H1 (cell line): ENCODE data around the gene COX7B2. TPM values are rescaled to one million over a fixed set of nuclear protein-coding genes. Genes with fewer than 3 reads are reported as not detected.

Experiments
- ASH2L ChIP-seq: fragments of 200-600, 300-600 bp; sonication (generic); IDR thresholded peaks from one replicate; pipeline ENCODE4 v1.7.1; 2017; ENCODE audit warnings: low read length
- CHD7 ChIP-seq: fragments of 300-600 bp; sonication (generic); IDR thresholded peaks from 2 replicates; pipeline ENCODE4 v1.7.1; 2012; ENCODE audit warnings: low read length, moderate library complexity, mild to moderate bottlenecking, inconsistent platforms; ENCODE audit not compliant: insufficient replicate concordance
- KDM1A ChIP-seq: fragments of 200-600, 300-600 bp; sonication (generic); IDR thresholded peaks from 2 replicates; pipeline ENCODE4 v1.7.1; 2016; ENCODE audit warnings: mild to moderate bottlenecking, low read length, borderline replicate concordance
- SIN3A ChIP-seq, 2 experiments: IDR thresholded peaks in 1 of 2; conservative IDR thresholded peaks in 1 of 2; 2 replicates each; pipeline ENCODE4 v1.6.1; 2011 to 2012; ENCODE audit warnings: low read length in 2 of 2, improper control_type of control experiment in 1 of 2, low read depth in 1 of 2, mild to moderate bottlenecking in 1 of 2
- polyA plus RNA-seq, 7 experiments: library from polyadenylated mRNA; depleted of rRNA in 3 of 7; stranded (reverse) in 5 of 7; unstranded in 2 of 7; fragments of >200 nt in 5 of 7; fragments of 200-250 nt in 2 of 7; gene quantifications; 1 replicate in 5 of 7; 2 replicates in 1 of 7; 4 replicates in 1 of 7; pipeline versions ENCODE4 v1.2.1 to v1.2.3, GENCODE V29; 2011 to 2013; ENCODE audit warnings: missing spikeins in 2 of 7, mixed read lengths in 2 of 7
- total RNA-seq: library from RNA; stranded (reverse); fragmentation: NEBNext Ultra II Directional; extraction: Animal tissue kit (Norgen Biotek cat#: 25700); gene quantifications from 2 replicates; pipeline ENCODE4 v1.2.1, GENCODE V29; 2021

COX7B2 gene
- total and polyA plus RNA-seq, 2 of the 8 experiments (the other 6 are each of a cell fraction or from before 2014, with no cell fraction given) = not detected

DNA sequence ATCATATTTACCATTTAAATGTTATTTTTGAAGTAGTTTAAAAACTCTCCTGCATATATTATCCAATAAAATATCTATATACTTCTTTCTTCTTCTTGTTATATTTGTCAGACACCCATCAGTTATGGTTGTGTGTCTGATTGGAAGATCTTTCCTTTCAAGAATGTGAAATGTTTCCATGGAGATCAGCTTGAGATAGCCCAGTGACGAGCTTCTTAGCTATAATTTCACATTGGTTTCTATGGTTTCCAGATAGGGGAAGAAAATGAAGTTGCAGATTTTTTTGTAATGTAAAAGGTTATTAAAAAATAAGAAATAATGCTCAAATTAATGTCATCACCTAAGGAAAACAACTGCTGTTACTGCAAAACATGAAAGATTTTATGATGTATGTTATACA, 189.0 kb downstream of the COX7B2 start (continued):
- no peak for TF ChIP-seq CHD7
- no peak for TF ChIP-seq SIN3A (conservative IDR thresholded peaks at IDR 0.05 in 1 of 2, IDR thresholded peaks at IDR 0.05 in 1 of 2; ENCODE audit: low read depth in 1 of 2, low read length in 2 of 2)
- no peak for TF ChIP-seq ASH2L
- no peak for TF ChIP-seq KDM1A
